T-cell (primary cell): ENCODE measurements around the gene DARS2. TPM values are rescaled to one million over a fixed set of nuclear protein-coding genes. Genes with fewer than 3 reads are reported as not detected.

Experiments used
- ATAC-seq, 4 experiments: fragments of 200-7000 bp in 3 of 4; fragments of 150-1000 bp in 1 of 4; cut with Tn5 transposase; replicated peaks in 1 of 4; 1 replicate in 3 of 4; 2 replicates in 1 of 4; pipeline ENCODE4 v1.10.0; 2021; ENCODE audit warnings: moderate library complexity in 3 of 4, mild to moderate bottlenecking in 2 of 4, moderate number of reproducible peaks in 1 of 4
- CTCF ChIA-PET, 2 donors: fragments of 300-600 bp; sonication (Branson Sonifier 250); formaldehyde crosslinking; loops; one replicate each; lab custom pipeline; 2022; ENCODE audit warnings: antibody characterized with exemption in 2 of 2; lab: Charles Lee
- POLR2A ChIA-PET, 2 donors: fragments of 300-600 bp; sonication (Branson Sonifier 250); formaldehyde crosslinking; loops; one replicate each; lab custom pipeline; 2022; ENCODE audit warnings: antibody characterized with exemption in 2 of 2; lab: Charles Lee
- DNase-seq, 35 experiments: peaks; one replicate each; pipeline versions ENCODE4 v3.0.0 to v3.0.0-alpha.2; 2013 to 2023
- H3K27ac ChIP-seq: one replicate; pipeline ENCODE4 v1.5.1; 2013; ENCODE audit warnings: low read length
- H3K27me3 ChIP-seq, 2 experiments: replicated peaks in 1 of 2; 1 replicate in 1 of 2; 2 replicates in 1 of 2; pipeline versions ENCODE4 v1.6.1 to v1.7.0; 2013; ENCODE audit warnings: low read length in 1 of 2, mixed read lengths in 1 of 2; ENCODE audit not compliant: control insufficient read depth in 2 of 2, insufficient read depth in 2 of 2; ENCODE audit errors: extremely low read depth in 1 of 2
- H3K36me3 ChIP-seq, 2 donors: 1 replicate in 1 of 2; 2 replicates in 1 of 2; pipeline versions ENCODE4 v1.6.1 to v1.7.0; 2013; ENCODE audit warnings: low read length in 1 of 2; ENCODE audit not compliant: control insufficient read depth in 2 of 2, insufficient read depth in 1 of 2; ENCODE audit errors: extremely low read depth in 1 of 2
- H3K4me1 ChIP-seq, 2 experiments: 1 replicate in 1 of 2; 2 replicates in 1 of 2; pipeline versions ENCODE4 v1.6.1 to v1.7.0; 2013; ENCODE audit warnings: low read length in 2 of 2, mixed read lengths in 1 of 2; ENCODE audit not compliant: insufficient read depth in 2 of 2, control insufficient read depth in 1 of 2; ENCODE audit errors: extremely low read depth in 1 of 2
- H3K4me3 ChIP-seq, 2 donors: 1 replicate in 1 of 2; 2 replicates in 1 of 2; pipeline versions ENCODE4 v1.5.1 to v1.7.0; 2013; ENCODE audit warnings: mild to moderate bottlenecking in 2 of 2, low read length in 1 of 2, moderate library complexity in 1 of 2; ENCODE audit not compliant: control insufficient read depth in 1 of 2; ENCODE audit errors: extremely low read depth in 1 of 2
- H3K9me3 ChIP-seq: 2 replicates; pipeline ENCODE4 v1.7.0; 2013
- H3K27ac Mint-ChIP-seq, 2 donors: one replicate each; pipeline ENCODE4 v1.8.0; 2020 to 2021; ENCODE audit warnings: mild to moderate bottlenecking in 2 of 2, mixed read lengths in 2 of 2
- H3K27me3 Mint-ChIP-seq, 2 donors: one replicate each; pipeline ENCODE4 v1.8.0; 2021 to 2022; ENCODE audit warnings: mixed read lengths in 2 of 2
- H3K36me3 Mint-ChIP-seq: one replicate; pipeline ENCODE4 v1.8.0; 2021; ENCODE audit warnings: mixed read lengths
- H3K4me1 Mint-ChIP-seq, 3 donors: one replicate each; pipeline ENCODE4 v1.8.0; 2020 to 2022; ENCODE audit warnings: mixed read lengths in 3 of 3, mild to moderate bottlenecking in 1 of 3
- H3K4me3 Mint-ChIP-seq, 3 donors: one replicate each; pipeline ENCODE4 v1.8.0; 2020 to 2022; ENCODE audit warnings: mild to moderate bottlenecking in 3 of 3, mixed read lengths in 3 of 3, moderate library complexity in 3 of 3
- H3K9me3 Mint-ChIP-seq, 3 donors: one replicate each; pipeline ENCODE4 v1.8.0; 2020 to 2022; ENCODE audit warnings: mixed read lengths in 3 of 3
- WGBS: methylation state at CpG from one replicate; pipeline ENCODE4 v1.1.5; 2013; ENCODE audit warnings: missing lambda C conversion rate; ENCODE audit not compliant: insufficient coverage; 5-methylcytosine and 5-hydroxymethylcytosine counted together
- total RNA-seq, 35 experiments: library from RNA in 6 of 35; stranded (reverse) in 6 of 35; fragments of 120-200 nt in 1 of 35; gene quantifications; one replicate each; pipeline versions ENCODE4 v1.2.1 to v1.2.4 and lab custom pipeline; 2013 to 2026

The DARS2 gene
- total RNA-seq, 5 donors from 2014 or later (not counting 1 experiment from before 2014, with no cell fraction given): 4.9 to 14.1 (median 13.6) TPM

GRCh38 chr1:173887627-173888026 is 63.2 kb downstream of the DARS2 start:
- peaks cover 68% of the 10 kb centered on the region for H3K36me3 Mint-ChIP-seq
- no peak overlapping the region for H3K27ac Mint-ChIP-seq
- no peaks in the 10 kb centered on the region for H3K9me3 Mint-ChIP-seq
- no peaks in the 10 kb centered on the region for H3K27me3 Mint-ChIP-seq
- H3K4me1 ChIP-seq: peaks cover 9 to 13% of the 10 kb centered on the region in 2 experiments
- H3K4me3 Mint-ChIP-seq: no peak overlapping the region
- H3K36me3 ChIP-seq: peaks cover 9 to 28% of the 10 kb centered on the region in 2 donors
- no peaks in the 10 kb centered on the region for H3K27me3 ChIP-seq
- DNase-seq (no peak), ATAC-seq (no peak)
- H3K4me3 ChIP-seq: no peak overlapping the region
- 56% methylated on average over 1 of the region's 2 CpGs for WGBS
- ChIA-PET POLR2A (no interaction called here), CTCF (no interaction called here)
- peaks cover 34 to 42% (median 42%) of the 10 kb centered on the region in 3 donors for H3K4me1 Mint-ChIP-seq
- no peaks in the 10 kb centered on the region for H3K9me3 ChIP-seq
- no peak overlapping the region for H3K27ac ChIP-seq

GRCh38 chr1:173888749-173889148 is 64.3 kb downstream of the DARS2 start:
- H3K4me1 ChIP-seq: peaks cover 9 to 13% of the 10 kb centered on the region in 2 experiments
- Mint-ChIP-seq H3K4me3 (no peak overlapping the region), H3K27me3 (no peaks in the 10 kb centered on the region), H3K27ac (no peak overlapping the region), H3K36me3 (peaks cover 64% of the 10 kb centered on the region), H3K4me1 (peaks cover 34 to 46% (median 44%) of the 10 kb centered on the region in 3 donors), H3K9me3 (no peaks in the 10 kb centered on the region)
- no peaks in the 10 kb centered on the region for H3K9me3 ChIP-seq
- H3K27ac ChIP-seq: no peak overlapping the region
- ATAC-seq (no peak), DNase-seq (no peak)
- ChIA-PET POLR2A (no interaction called here), CTCF (interaction anchor here in 1 of 2 donors (0.6 kb wide), 1 partner anchor 16 kb away, joined by 3 read pairs; no protein-coding TSS in a partner anchor)
- peaks cover 9 to 28% of the 10 kb centered on the region in 2 donors for H3K36me3 ChIP-seq
- no peaks in the 10 kb centered on the region for H3K27me3 ChIP-seq
- H3K4me3 ChIP-seq: no peak overlapping the region

DNA sequence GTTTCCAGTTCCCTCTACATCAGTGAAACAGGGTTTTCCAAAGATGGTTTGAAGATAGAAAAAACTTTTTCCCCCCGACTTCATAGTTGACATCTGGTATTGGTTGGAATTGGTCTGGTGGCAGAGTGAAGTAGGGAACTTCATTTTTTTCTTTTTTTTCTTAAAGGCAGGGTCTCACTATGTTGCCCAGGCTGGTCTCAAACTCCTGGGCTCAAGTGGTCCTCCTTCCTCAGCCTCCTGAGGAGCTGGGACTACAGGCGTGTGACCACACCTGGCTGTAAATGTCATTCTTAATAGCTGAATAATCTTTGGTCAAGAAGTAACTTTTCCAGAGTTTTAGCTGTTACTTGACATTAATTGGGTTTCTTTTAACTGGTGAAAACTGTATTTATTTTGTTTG is 65.4 kb downstream of the DARS2 start:
- Histone ChIP-seq H3K27me3 (no peaks in the 10 kb centered on the region), H3K36me3 (peaks cover 6 to 36% of the 10 kb centered on the region in 2 donors), H3K27ac (no peak overlapping the region), H3K4me3 (no peak overlapping the region), H3K9me3 (no peaks in the 10 kb centered on the region), H3K4me1 (peaks cover 9 to 13% of the 10 kb centered on the region in 2 experiments)
- Mint-ChIP-seq H3K36me3 (peaks cover 65% of the 10 kb centered on the region), H3K4me3 (no peak overlapping the region), H3K27me3 (no peaks in the 10 kb centered on the region), H3K9me3 (no peaks in the 10 kb centered on the region), H3K4me1 (peaks cover 34 to 46% (median 44%) of the 10 kb centered on the region in 3 donors), H3K27ac (no peak overlapping the region)
- ChIA-PET POLR2A (no interaction called here), CTCF (interaction anchor here in 1 of 2 donors (0.6 kb wide), 1 partner anchor 66 kb away, joined by 3 read pairs; no protein-coding TSS in a partner anchor)
- no CpG with 5 or more reads among the region's 2 CpGs for WGBS
- no peak for ATAC-seq
- DNase-seq: no peak

GRCh38 chr1:173893611-173894010 is 69.1 kb downstream of the DARS2 start:
- no peak overlapping the region for H3K27ac ChIP-seq
- no CpG with 5 or more reads among the region's 1 CpG for WGBS
- peaks cover 41% of the 10 kb centered on the region for H3K36me3 Mint-ChIP-seq
- POLR2A ChIA-PET: no interaction called here
- no peaks in the 10 kb centered on the region for H3K9me3 Mint-ChIP-seq
- CTCF ChIA-PET: no interaction called here
- H3K27me3 Mint-ChIP-seq: no peaks in the 10 kb centered on the region
- H3K27me3 ChIP-seq: no peaks in the 10 kb centered on the region
- ATAC-seq: no peak
- no peak overlapping the region for H3K4me3 ChIP-seq
- H3K4me3 Mint-ChIP-seq: no peak overlapping the region
- H3K27ac Mint-ChIP-seq: no peak overlapping the region
- H3K4me1 Mint-ChIP-seq: peaks cover 18 to 19% (median 19%) of the 10 kb centered on the region in 3 donors
- DNase-seq: no peak
- no peaks in the 10 kb centered on the region for H3K4me1 ChIP-seq
- H3K36me3 ChIP-seq: peaks cover 0 to 23% of the 10 kb centered on the region in 2 donors
- no peaks in the 10 kb centered on the region for H3K9me3 ChIP-seq

- no peaks in the 10 kb centered on the region for H3K27me3 Mint-ChIP-seq
- POLR2A ChIA-PET: no interaction called here
- CTCF ChIA-PET: no interaction called here
- Histone ChIP-seq H3K9me3 (no peaks in the 10 kb centered on the region), H3K4me3 (no peak overlapping the region), H3K36me3 (peaks cover 0 to 20% of the 10 kb centered on the region in 2 donors), H3K27me3 (no peaks in the 10 kb centered on the region), H3K4me1 (no peaks in the 10 kb centered on the region), H3K27ac (no peak overlapping the region)
- peaks cover 17 to 23% (median 18%) of the 10 kb centered on the region in 3 donors for H3K4me1 Mint-ChIP-seq
- no peaks in the 10 kb centered on the region for H3K9me3 Mint-ChIP-seq
- no peak overlapping the region for H3K27ac Mint-ChIP-seq
- H3K4me3 Mint-ChIP-seq: no peak overlapping the region
- no peak for DNase-seq
- ATAC-seq: no peak
- peaks cover 43% of the 10 kb centered on the region for H3K36me3 Mint-ChIP-seq
- no CpG with 5 or more reads among the region's 3 CpGs for WGBS
Measured at GRCh38 chr1:173894189-173894588, 69.7 kb downstream of the DARS2 start.

DNA sequence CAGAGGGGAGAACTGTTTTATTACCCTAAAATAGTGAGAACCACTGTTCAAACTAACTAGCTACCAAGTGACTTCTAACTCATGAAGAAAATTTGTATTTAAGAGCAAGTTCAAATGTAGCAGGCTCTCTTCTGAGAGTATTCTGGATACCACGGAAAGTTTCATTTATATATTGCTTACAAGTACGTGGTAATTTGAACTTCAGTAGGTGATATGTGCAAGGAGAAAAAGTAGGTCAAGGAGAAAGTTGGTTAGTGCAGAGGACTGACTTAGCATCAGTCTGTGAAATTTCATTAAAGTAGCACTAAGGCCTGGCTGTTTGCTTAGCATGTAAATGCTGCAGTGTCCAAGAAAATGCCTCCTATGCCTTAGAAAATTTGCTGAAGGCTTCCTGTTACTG is 76.0 kb downstream of the DARS2 start:
- Mint-ChIP-seq H3K4me1 (peaks cover 9 to 20% (median 19%) of the 10 kb centered on the region in 3 donors), H3K27ac (no peak overlapping the region), H3K27me3 (no peaks in the 10 kb centered on the region), H3K4me3 (no peak overlapping the region), H3K36me3 (peaks cover 23% of the 10 kb centered on the region), H3K9me3 (no peaks in the 10 kb centered on the region)
- no peak for DNase-seq
- Histone ChIP-seq H3K4me3 (no peak overlapping the region), H3K27me3 (no peaks in the 10 kb centered on the region), H3K9me3 (no peaks in the 10 kb centered on the region), H3K27ac (no peak overlapping the region), H3K36me3 (peaks cover 3% of the 10 kb centered on the region in 2 donors), H3K4me1 (no peaks in the 10 kb centered on the region)
- ChIA-PET POLR2A (no interaction called here), CTCF (no interaction called here)
- no peak for ATAC-seq
- 44% methylated on average over 2 of the region's 2 CpGs for WGBS

- no peak overlapping the region for H3K4me3 ChIP-seq
- no peaks in the 10 kb centered on the region for H3K4me1 ChIP-seq
- Mint-ChIP-seq H3K27ac (no peak overlapping the region), H3K4me1 (peaks cover 9 to 20% (median 19%) of the 10 kb centered on the region in 3 donors), H3K4me3 (no peak overlapping the region), H3K36me3 (peaks cover 26% of the 10 kb centered on the region), H3K27me3 (no peaks in the 10 kb centered on the region), H3K9me3 (peaks cover 0 to 3% (median 0%) of the 10 kb centered on the region in 3 donors)
- POLR2A ChIA-PET: no interaction called here
- DNase-seq: no peak
- no peaks in the 10 kb centered on the region for H3K27me3 ChIP-seq
- no peak for ATAC-seq
- H3K36me3 ChIP-seq: peaks cover 3% of the 10 kb centered on the region in 2 donors
- CTCF ChIA-PET: no interaction called here
- H3K9me3 ChIP-seq: no peaks in the 10 kb centered on the region
- 86% methylated on average over 1 of the region's 3 CpGs for WGBS
- H3K27ac ChIP-seq: no peak overlapping the region
Measured at GRCh38 chr1:173900992-173901391, 76.5 kb downstream of the DARS2 start.
